ENCODE measurements around the gene GLT1D1. TPM values are rescaled to one million over a fixed set of nuclear protein-coding genes. Genes with fewer than 3 reads are reported as not detected.

GLT1D1 gene
- total RNA-seq, 4 donors from 2014 or later: not detected

DNA sequence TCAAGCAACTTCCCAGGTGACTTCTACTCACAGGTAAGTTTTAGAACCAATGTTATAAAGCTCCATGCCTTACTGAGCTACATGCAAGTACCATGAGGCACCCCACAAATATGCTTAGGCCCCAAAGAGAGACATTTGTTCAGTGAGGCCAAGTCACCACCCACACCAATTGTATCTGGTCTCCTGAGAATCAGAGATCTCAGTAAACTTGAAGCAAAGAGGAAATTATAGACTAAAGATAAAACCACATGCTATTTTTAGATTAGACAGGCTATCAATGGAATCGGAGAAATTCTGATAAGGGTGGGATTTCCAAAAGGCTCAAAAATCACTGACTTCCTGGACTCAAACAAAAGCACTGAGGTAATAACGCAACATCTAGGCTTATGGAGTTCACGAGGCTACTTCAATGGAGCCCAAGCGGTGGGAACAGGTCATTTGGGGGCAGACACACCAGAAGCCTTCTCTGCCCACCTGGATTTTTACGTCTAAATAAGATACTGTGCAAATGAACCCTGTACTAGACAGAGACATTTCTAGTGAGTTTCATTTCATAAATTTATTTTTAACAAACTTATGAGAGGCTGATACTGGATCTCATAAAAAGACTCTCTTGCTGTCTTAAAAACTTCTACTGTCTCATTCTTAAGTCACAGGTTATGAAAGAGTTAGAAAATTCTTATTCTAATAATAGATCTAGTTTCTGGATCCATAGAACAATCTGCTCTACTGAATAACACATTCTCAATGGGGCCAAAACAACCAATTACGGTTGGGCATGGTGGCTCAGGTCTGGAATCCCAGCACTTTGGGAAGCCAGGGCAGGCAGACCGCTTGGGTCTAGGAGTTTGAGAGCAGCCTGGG lies 37.3 kb upstream of the GLT1D1 start:
- peaks cover 0 to 46% (median 9%) of the 10 kb centered on the region in 4 donors for H3K4me1 ChIP-seq
- H3K4me3 ChIP-seq: no peak overlapping the region
- no peaks in the 10 kb centered on the region for H3K9me3 ChIP-seq
- no peak for DNase-seq
- TF ChIP-seq, protein P1, sequence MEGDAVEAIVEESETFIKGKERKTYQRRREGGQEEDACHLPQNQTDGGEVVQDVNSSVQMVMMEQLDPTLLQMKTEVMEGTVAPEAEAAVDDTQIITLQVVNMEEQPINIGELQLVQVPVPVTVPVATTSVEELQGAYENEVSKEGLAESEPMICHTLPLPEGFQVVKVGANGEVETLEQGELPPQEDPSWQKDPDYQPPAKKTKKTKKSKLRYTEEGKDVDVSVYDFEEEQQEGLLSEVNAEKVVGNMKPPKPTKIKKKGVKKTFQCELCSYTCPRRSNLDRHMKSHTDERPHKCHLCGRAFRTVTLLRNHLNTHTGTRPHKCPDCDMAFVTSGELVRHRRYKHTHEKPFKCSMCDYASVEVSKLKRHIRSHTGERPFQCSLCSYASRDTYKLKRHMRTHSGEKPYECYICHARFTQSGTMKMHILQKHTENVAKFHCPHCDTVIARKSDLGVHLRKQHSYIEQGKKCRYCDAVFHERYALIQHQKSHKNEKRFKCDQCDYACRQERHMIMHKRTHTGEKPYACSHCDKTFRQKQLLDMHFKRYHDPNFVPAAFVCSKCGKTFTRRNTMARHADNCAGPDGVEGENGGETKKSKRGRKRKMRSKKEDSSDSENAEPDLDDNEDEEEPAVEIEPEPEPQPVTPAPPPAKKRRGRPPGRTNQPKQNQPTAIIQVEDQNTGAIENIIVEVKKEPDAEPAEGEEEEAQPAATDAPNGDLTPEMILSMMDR (IDR thresholded peaks at IDR 0.05): no peak
- no peak for TF ChIP-seq POLR2A (IDR thresholded peaks at IDR 0.05)
- peaks cover 0 to 10% (median 0%) of the 10 kb centered on the region in 4 donors for H3K36me3 ChIP-seq
- H3K27ac ChIP-seq: peak overlapping the region in 1 of 4 donors; percentile 9
- in situ Hi-C loops (cut with MboI; ENCODE audit: low pct_ligation_motif_present in 1 of 4, low pct_unique_long_range_greater_than_20kb in 1 of 4, low sequenced_read_pairs in 3 of 4): no loop called here
- no peaks in the 10 kb centered on the region for H3K27me3 ChIP-seq
- intact Hi-C loops (cut with DNase I; ENCODE audit: low total_unique reads): no loop called here
- 85 to 91% methylated on average over 5 to 7 of the region's 7 CpGs for WGBS, 2 donors (ENCODE audit: low coverage in 1 of 2)

DNA sequence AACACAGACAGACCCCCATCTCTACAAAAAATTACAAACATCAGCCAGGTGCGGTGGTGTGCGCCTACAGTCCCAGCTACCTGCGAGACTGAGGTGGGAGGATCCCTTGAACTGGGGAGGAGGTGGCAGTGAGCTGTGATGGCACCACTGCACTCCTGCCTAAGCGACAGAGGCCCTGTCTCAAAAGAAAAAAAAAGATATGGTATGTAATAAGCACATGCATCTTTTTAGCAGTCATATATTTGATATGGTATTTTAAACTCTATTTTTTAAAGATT lies 36.7 kb upstream of the GLT1D1 start:
- no peak for TF ChIP-seq EP300 (IDR thresholded peaks at IDR 0.05; ENCODE audit: low read depth)
- no peak for TF ChIP-seq POLR2AphosphoS5 (IDR thresholded peaks at IDR 0.05)
- TF ChIP-seq, protein P1 (IDR thresholded peaks at IDR 0.05): no peak
- TF ChIP-seq POLR2A (IDR thresholded peaks at IDR 0.05): no peak
- 97 to 100% methylated on average over 1 to 4 of the region's 4 CpGs for WGBS, 2 donors (ENCODE audit: low coverage in 1 of 2)

DNA sequence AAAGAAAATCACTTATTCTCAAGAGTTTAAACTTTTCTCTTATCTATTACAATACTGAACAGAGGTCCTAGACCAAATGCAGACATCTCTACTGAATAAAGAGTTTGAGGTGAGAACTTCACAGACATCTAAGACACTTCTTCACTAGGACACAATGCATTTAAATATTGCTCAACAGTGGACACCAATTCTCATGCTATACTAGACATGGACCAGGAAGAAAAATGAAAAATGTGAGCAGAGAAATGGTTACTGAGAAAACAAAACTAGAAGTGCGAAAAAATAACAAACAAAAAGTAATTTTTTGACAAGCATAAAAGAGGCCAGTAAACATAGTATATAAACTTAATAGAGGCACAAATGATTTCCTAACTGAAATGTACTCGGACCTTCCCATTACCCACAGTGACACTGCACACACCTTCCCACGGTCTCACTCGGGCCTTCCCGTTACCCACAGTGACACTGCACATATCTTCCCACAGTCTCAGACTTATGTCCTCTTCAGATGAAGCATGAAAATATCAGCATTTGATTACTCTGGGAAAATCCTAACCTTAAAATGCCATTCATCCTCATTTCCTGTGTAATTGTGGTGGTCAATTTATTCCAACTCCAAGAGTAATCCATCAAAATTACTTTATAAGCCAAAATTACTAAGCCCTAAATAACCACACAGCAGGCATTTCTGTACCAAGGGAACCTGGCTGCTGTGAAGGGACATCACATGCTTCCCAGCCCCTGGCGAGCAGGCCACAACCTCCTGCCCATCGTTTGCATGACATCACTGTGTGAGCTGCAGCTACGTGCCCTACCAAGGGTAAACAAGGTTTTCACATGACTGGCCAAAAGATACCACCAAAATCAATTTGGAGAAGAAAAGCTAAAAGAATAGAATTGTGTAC lies 35.9 kb upstream of the GLT1D1 start:
- Histone ChIP-seq H3K4me3 (no peak overlapping the region), H3K4me1 (peaks cover 5 to 55% (median 11%) of the 10 kb centered on the region in 4 donors), H3K36me3 (peaks cover 0 to 9% (median 0%) of the 10 kb centered on the region in 4 donors), H3K27me3 (no peaks in the 10 kb centered on the region), H3K9me3 (no peaks in the 10 kb centered on the region), H3K27ac (peak overlapping the region; percentile 19 to 64 (median 56))
- intact Hi-C loops (cut with DNase I; ENCODE audit: low total_unique reads): no loop called here
- peak; percentile 43 for DNase-seq
- WGBS, 2 donors (ENCODE audit: low coverage in 1 of 2): 49 to 51% methylated on average over 7 to 8 of the region's 8 CpGs
- TF ChIP-seq POLR2A (IDR thresholded peaks at IDR 0.05) (no peak), EP300 (IDR thresholded peaks at IDR 0.05; ENCODE audit: low read depth) (no peak), POLR2AphosphoS5 (IDR thresholded peaks at IDR 0.05) (no peak)
- TF ChIP-seq, protein P1 (IDR thresholded peaks at IDR 0.05): no peak
- in situ Hi-C loops (cut with MboI; ENCODE audit: low pct_ligation_motif_present in 1 of 4, low pct_unique_long_range_greater_than_20kb in 1 of 4, low sequenced_read_pairs in 3 of 4): no loop called here

More for the DNA sequence above, 36.7 kb upstream of the GLT1D1 start:
- peaks cover 0 to 10% (median 0%) of the 10 kb centered on the region in 4 donors for H3K36me3 ChIP-seq
- no peaks in the 10 kb centered on the region for H3K9me3 ChIP-seq
- no peak overlapping the region for H3K4me3 ChIP-seq
- H3K27ac ChIP-seq: peak overlapping the region in 1 of 4 donors; percentile 9
- DNase-seq: no peak
- intact Hi-C loops (cut with DNase I; ENCODE audit: low total_unique reads) (no loop called here), in situ Hi-C loops (cut with MboI; ENCODE audit: low pct_ligation_motif_present in 1 of 4, low pct_unique_long_range_greater_than_20kb in 1 of 4, low sequenced_read_pairs in 3 of 4) (no loop called here)
- H3K27me3 ChIP-seq: no peaks in the 10 kb centered on the region
- peaks cover 0 to 48% (median 8%) of the 10 kb centered on the region in 4 donors for H3K4me1 ChIP-seq

Data from transverse colon (tissue), 4 donors.